Fibroblast of lung (primary cell): ENCODE results near the gene AGAP1.

Source experiments
- CTCF ChIP-seq, 2 donors: IDR thresholded peaks in 1 of 2; conservative IDR thresholded peaks in 1 of 2; 1 replicate in 1 of 2; 2 replicates in 1 of 2; pipeline ENCODE4 v1.5.1; 2011 to 2012; ENCODE audit warnings: low read length in 2 of 2, control low read depth in 1 of 2, inconsistent platforms in 1 of 2, low read depth in 1 of 2, mild to moderate bottlenecking in 1 of 2
- EZH2 ChIP-seq: IDR thresholded peaks from 2 replicates; pipeline ENCODE4 v1.5.1; 2012; ENCODE audit warnings: low read length, control low read depth, mild to moderate bottlenecking; ENCODE audit errors: missing control alignments

- TF ChIP-seq CTCF (conservative IDR thresholded peaks at IDR 0.05 in 1 of 2, IDR thresholded peaks at IDR 0.05 in 1 of 2; ENCODE audit: low read depth in 1 of 2, low read length in 2 of 2) (no peak), EZH2 (no peak)
Measured at GRCh38 chr2:235556086-235556485, 62.2 kb downstream of the AGAP1 start.
